Measurements from ENCODE around the gene NRCAM. TPM values are rescaled to one million over a fixed set of nuclear protein-coding genes. Genes with fewer than 3 reads are reported as not detected.

The NRCAM gene
- total and polyA plus RNA-seq, 10 of the 15 experiments (the other 5 are each of a cell fraction or from before 2014, with no cell fraction given): 0.30 to 2.0 (median 1.0) TPM

GRCh38 chr7:108370616-108371015 is 85.6 kb downstream of the NRCAM start (continued):
- TF ChIP-seq RCOR1 (conservative IDR thresholded peaks at IDR 0.05; ENCODE audit: low read depth, low read length): no peak
- no peak for TF ChIP-seq NBN (IDR thresholded peaks at IDR 0.05)

GRCh38 chr7:108368466-108368865 is 87.8 kb downstream of the NRCAM start:
- BruUV-seq (replicated peaks): no TSS peak
- no peak overlapping the region for H2AFZ ChIP-seq (ENCODE audit: control insufficient read depth, low read depth, low read length)
- WGBS (ENCODE audit: insufficient coverage, insufficient replicate concordance, low lambda C conversion rate, missing lambda C conversion rate): 74% methylated on average over 5 of the region's 5 CpGs
- no peak for DNase-seq (ENCODE audit: low read depth, low spot score)
- intact Hi-C loops (cut with micrococcal nuclease; ENCODE audit: unreplicated experiment) (no loop called here), in situ Hi-C loops (cut with MboI) (no loop called here)
- no peak overlapping the region for H3K4me3 ChIP-seq
- CTCF ChIA-PET: no interaction called here
- H3K27me3 ChIP-seq (replicated peaks in 1 of 2; ENCODE audit: control insufficient read depth in 2 of 2, insufficient read depth in 2 of 2, low read length in 1 of 2): no peaks in the 10 kb centered on the region
- SMC1A ChIA-PET (ENCODE audit: uncharacterized antibody, unreplicated experiment): no interaction called here
- TF ChIP-seq ASH2L (IDR thresholded peaks at IDR 0.05; ENCODE audit: borderline replicate concordance, low read depth) (no peak), CEBPB (IDR thresholded peaks at IDR 0.05; ENCODE audit: borderline replicate concordance in 1 of 2, low read depth in 2 of 2, low read length in 2 of 2) (no peak), E2F8 (IDR thresholded peaks at IDR 0.05; ENCODE audit: low read depth, partially characterized antibody) (no peak), MEF2A (IDR thresholded peaks at IDR 0.05; ENCODE audit: insufficient read depth, low read depth, low read length) (no peak), FOXM1 (IDR thresholded peaks at IDR 0.05; ENCODE audit: low read depth, low read length) (no peak), ZBED1 (IDR thresholded peaks at IDR 0.05; ENCODE audit: borderline replicate concordance) (no peak), NR2C1 (IDR thresholded peaks at IDR 0.05) (no peak), BCL11A (IDR thresholded peaks at IDR 0.05; ENCODE audit: low read depth, low read length) (no peak), FOXK2 (IDR thresholded peaks at IDR 0.05) (no peak), CHD4 (IDR thresholded peaks at IDR 0.05) (no peak), RCOR1 (conservative IDR thresholded peaks at IDR 0.05; ENCODE audit: low read depth, low read length) (no peak), IRF4 (IDR thresholded peaks at IDR 0.05; ENCODE audit: low read depth, low read length) (no peak), HDAC2 (IDR thresholded peaks at IDR 0.05) (no peak), GATAD2B (conservative IDR thresholded peaks at IDR 0.05; ENCODE audit: low read depth) (no peak)
- POLR2A ChIA-PET: no interaction called here
- H3K9me3 ChIP-seq (replicated peaks; ENCODE audit: control insufficient read depth, insufficient read depth, low read length): no peaks in the 10 kb centered on the region; the same call in 2 of the 3 replicates
- RAD21 ChIA-PET (ENCODE audit: unreplicated experiment): no interaction called here
- H3K4me1 ChIP-seq (ENCODE audit: control insufficient read depth, insufficient read depth, low read length): no peaks in the 10 kb centered on the region
- no peak overlapping the region for H3K9ac ChIP-seq (ENCODE audit: control insufficient read depth, insufficient read depth, low read length)
- no peak for FAIRE-seq
- H3K4me2 ChIP-seq (ENCODE audit: control insufficient read depth, insufficient read depth): no peak overlapping the region
- no peaks in the 10 kb centered on the region for H3K36me3 ChIP-seq (ENCODE audit: control insufficient read depth in 2 of 2, insufficient read depth in 2 of 2, low read length in 1 of 2)
- no peaks in the 10 kb centered on the region for H3K79me2 ChIP-seq (ENCODE audit: control insufficient read depth, insufficient read depth, low read length)
- ATAC-seq: no peak
- no peak overlapping the region for H3K27ac ChIP-seq (ENCODE audit: control insufficient read depth, insufficient read depth)
- no peaks in the 10 kb centered on the region for H4K20me1 ChIP-seq (ENCODE audit: control insufficient read depth, insufficient read depth)
